GM19193 (cell line): Measurements from ENCODE around the gene TBC1D16.

ENCODE experiments used
- POLR2A ChIP-seq: IDR thresholded peaks from 4 replicates; pipeline ENCODE4 v1.6.1; 2011; ENCODE audit not compliant: insufficient read depth, insufficient read length; ENCODE audit errors: extremely low read depth

Gene TBC1D16

DNA sequence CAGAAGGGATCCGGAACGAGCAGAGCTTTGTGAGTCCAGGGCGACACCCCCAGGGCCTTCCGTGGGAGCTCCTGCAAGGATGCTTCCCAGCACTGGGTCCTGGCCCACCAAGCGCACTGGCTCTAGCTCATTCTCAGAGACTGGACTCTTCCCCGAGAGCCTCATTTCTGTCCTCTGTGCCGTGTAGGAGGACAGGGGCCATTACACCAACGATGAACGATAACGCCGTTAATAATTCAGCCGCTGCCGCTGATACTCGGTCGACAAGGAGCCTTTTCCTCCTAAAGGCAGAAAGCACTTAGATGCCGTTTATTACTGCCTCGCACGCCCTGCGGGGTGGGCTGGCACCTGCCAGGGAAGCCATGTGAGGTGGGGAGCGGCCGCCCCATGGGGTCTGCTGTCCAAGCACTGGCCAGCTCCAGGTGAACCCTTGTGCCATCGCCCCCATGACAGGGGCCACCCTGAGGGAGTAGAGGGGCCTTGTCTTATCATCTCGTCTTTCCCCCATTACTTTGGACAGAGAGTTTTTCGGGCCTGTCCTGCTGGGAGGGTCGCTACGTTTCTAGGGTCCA lies 33.5 kb downstream of the TBC1D16 start:
- no peak for TF ChIP-seq POLR2A

DNA sequence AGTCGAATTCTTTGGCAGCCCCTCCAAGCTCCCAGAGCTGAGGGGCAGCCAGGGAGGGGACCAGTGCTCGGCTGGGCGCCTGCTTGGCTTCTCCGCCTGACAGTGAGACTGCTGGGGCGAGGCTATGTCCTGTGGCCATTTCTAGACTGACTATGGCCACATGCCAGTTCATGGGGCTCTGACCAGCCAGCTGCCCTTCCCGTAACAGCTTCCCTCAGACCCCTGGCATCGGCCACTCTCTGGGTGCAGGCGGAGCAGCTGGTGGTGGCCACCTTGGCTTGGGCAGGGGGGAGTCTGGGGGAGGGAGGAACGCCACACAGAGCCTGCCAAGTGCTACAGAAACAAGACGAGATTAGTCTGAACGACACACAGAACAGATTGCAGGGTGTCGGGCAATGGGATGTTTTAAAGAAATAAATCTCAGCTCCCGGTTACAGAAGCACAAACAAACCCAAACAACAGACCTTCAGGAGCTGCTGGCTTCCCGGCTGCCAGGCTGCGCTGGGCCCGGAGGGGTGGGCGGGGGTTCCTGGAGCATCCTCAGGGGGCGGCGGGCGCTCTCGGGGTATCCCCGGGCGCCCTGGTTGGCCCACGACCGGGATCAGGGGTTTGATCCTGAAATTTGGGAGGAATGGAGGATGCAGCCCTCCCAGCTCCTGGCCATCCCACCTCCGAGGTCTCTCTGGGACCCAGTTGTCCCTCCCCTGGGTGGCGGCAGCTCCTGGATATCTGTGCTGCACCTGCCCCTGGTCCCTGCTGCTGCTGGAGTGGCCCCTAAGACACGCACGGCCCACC lies 34.5 kb downstream of the TBC1D16 start:
- no peak for TF ChIP-seq POLR2A

DNA sequence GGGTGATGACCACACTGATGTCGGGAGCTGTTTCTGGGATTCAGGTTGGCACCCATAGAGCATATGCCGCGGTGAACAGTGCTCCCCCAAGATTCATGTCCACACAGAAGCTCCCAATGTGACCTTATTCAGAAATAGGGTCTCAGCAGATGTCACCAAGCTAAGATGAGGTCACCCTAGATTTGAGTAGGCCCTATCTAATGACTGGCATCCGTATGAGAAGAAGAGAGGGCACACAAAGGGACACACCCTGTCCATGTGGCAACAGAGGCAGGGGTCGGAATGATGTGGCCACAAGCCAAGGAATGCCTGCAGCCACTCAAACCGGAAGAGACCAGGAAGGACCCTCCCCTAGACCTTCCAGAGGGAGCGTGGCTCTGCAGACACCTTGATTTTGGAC lies 35.5 kb downstream of the TBC1D16 start:
- TF ChIP-seq POLR2A, result no peak

DNA sequence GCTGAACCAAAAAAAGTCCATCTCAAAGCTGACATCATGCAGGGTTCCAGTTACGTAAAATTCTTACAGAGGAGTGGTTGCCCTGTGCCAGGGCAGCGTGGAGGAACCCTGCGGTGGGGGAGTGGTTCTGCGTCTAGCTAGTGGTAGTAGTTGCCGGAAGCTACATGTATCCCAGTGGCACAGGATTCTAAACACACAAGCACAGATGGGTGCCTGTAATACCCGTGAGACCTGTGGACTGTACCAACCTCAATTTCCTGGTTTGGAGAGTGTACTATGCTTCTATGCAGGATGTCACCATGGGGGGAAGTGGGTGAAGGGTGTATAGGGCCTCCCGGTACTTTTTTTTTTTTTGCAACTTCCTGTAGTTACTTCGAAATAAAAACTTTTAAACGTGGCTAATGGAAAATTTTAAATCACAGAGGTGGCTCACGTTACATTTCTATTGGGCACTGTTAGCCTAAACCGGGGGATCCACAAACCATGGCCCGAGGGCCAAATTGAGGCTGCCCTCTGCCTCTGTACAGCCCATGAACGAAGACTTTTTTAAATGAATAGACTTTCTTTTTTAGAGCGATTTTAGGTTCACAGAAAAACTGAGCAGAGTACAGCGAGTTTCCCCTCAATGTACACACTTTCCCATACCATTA lies 38.5 kb downstream of the TBC1D16 start:
- no peak for TF ChIP-seq POLR2A

DNA sequence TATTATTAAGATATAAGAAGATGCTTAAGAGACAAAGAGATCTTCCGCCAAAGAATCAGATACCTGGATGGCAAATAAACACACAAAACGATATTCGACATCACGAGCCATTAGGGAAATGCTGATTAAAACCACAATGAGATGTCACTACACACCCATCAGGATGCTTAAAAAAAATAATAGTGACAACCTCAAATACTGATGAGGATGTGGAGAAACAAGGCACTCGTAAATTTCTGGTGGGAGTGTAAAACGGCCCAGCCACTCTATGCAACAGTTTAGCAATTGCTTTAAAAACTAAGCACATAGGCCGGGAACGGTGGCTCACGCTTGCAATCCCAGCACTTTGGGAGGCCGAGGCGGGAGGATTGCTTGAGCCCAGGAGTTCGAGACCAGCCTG lies 39.4 kb downstream of the TBC1D16 start:
- TF ChIP-seq POLR2A, result no peak

DNA sequence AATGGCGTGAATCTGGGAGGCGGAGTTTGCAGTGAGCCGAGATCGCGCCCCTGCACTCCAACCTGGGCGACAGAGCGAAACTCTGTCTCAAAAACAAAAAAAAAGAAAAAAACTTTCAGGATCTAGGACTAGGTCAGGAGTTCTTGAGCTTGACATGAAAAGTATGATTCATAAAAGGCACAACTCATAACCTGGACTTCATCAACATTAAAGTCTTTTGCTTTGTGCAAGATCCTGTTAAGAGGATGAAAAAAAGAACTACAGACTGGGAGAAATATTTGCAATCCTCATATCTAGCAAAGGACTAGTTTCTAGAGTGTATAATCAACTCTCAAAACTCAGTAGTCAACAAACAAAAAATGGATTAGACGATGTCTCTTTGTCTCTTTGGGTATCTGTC lies 40.0 kb downstream of the TBC1D16 start:
- no peak for TF ChIP-seq POLR2A

DNA sequence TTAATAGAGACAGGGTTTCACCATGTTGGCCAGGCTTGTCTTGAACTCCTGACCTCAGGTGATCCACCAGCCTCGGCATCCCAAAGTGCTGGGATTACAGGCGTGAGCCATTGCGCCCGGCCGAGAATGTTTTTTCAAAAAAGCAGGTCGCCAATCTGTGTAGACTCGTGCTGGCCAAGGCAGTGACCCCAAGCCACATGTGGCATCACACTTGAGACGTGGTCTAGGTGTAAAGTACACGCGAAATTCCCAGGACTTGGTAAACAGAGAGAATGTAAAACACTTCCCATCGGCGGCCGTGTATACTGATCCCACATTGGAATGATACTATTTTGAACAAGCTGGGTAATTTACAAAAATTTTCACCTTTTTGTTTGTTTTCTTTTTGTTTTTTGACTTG lies 41.1 kb downstream of the TBC1D16 start:
- no peak for TF ChIP-seq POLR2A

DNA sequence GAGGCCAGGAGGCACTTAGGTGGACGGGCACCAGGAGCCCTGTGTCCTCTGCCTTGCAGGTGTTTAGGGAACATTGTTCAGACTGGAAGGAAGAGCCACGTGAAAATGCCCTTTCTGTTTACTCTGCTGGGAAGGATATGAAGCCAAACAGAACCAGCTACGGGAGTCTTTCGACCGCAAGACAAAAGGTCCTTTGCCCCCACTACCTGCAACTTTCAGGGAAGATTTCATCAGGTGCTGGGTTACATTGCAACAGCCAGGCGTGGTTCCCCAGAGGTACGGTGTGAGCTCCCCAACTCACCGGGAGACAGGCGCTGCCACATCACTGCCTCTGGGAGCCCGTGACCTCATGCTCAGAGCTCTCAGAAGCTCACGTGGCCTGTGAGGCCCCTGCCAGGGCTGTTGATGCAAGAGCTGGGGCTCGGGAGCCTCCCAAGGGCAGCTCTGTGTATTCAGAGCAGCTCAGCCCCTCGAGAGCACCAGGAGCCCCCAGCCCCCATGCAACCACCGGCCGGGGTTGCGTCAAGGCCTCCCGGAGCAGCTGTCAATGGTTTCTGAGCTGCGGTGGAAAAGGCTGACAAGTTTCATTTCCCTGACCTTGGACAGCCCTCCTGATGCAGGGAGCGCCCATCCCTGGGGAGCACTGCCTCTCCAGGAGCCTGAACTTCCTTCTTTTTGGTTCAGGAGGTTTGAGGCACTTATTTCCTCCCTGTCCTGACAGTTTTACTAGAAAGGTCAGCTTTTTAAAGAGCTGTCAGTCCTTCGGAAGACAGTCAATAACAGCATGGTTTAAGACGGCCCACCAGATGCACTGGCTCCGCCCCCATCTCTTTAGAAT lies 42.1 kb downstream of the TBC1D16 start:
- no peak for TF ChIP-seq POLR2A

DNA sequence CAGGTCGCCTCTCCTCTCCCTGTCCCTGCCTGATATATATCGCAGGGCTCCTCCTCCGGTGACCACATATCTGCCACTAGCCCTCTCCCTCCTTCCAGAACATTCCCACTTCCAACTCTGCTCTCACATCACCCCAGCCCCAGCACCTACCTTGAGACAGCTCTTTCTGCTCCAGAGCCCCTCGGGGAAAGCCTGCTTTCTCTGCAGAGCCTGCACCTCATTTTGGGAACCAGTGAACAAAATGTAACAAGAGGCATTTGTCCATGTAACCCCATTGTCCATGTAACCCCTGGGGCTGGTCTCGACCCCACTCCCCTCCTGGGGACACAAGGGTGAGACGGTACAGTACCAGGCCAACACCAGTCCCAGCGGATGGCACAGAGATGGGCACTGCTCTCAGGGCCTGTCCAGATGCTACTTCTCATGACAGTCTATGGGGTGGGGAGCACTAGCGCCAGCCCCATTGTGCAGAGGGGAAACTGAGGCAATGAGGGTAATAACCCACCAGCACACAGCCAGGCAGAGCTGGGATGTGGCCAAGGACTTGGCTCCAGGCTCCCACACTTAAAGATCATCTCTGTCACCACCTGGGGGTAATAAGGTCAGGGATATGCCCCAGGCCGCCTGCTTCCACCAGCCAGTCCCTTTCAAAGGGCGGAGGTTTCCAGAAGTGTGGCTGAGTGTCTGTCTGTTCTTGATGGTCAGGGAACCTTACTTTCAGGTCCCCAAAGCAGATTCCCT lies 42.9 kb downstream of the TBC1D16 start:
- no peak for TF ChIP-seq POLR2A

DNA sequence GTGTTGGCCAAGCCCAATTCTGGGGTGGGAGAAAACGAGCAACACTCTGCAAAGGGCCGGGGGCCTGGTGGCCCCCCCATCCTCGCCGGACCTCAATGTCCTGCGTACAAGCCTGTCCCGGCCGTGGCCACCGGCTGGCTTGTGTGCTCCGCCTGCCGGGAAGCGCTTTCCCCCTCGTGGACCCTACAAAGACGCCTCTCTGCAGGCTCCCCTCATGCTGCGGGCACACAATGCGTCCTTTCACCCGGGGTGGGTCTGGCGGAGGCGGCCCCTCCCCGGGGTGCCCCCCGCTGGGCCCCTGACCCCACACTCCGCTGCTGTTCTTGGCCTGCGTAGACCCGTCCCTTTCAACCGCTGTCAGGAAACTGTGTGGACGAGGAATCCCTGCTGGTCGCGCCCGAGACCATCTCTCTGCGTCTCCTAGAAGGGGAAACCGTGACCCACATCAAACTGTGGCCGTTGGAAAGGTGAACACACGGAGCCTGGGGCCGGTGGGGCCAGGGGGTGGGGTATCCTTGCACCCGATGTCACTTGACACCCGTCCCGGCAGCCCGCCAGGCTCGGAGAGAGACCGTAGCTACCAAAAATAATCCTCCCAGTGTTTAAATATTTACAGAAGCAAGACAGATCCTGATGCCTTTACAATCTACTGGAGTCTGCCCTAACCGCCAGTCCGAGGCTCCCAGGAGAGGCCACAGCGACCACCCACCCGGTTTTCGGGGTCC lies 43.6 kb downstream of the TBC1D16 start:
- no peak for TF ChIP-seq POLR2A

DNA sequence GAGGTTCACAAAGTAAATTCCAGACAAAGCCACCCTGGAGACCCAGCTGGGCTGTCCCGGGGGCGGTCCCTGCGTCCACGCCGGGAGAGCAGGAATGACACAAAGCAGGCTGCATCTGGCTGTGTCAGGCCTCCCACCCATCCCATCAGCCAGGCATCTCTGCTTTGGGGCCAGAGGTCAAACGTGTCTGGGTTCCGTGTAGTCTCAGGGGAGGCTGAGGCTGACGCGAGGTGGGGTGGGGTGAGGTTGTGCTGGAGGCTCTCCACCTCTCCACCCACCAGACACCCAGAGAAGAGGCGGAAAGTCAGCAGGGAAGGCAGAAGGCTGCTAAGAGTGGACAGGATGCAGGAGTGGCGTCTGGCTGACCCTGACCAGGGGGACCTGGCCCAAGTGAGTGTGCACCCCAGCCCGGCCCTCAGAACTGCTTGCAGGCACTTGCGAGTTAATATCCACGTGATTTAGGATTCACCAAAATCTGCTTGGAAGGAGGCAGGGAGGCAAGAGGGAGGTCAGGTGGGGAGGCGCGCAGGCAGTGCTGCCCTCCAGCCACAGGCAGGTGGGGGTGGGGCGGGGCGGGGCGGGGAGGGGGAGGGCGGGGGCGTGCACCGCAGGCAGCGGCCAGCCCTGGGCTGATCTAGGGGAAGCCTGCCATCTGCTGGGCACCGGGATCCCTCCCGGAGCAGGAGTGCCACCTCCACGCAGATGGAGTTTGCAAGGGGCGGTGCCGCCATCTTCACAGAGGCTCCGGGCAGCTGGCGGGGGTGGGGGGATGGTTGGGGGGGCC lies 44.3 kb downstream of the TBC1D16 start:
- no peak for TF ChIP-seq POLR2A

DNA sequence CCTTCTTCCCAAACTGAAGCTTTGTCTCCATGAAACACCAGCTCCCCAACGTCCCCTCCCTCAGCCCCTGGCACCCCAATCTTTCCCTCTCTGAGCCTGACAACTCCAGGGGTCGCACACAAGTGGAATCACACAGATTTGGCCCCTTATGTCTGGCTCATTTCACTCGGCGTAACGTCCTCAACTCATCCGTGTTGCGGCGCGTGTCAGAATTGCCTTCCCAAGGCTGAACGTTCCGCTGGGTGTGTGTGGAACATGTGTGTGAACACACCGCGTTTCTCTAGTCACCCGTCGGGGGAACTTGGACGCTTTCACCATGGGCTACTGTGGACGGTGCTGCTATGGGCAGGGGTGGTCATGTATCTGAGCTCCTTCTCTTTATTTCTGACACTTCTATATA lies 45.0 kb downstream of the TBC1D16 start:
- TF ChIP-seq POLR2A, result no peak

DNA sequence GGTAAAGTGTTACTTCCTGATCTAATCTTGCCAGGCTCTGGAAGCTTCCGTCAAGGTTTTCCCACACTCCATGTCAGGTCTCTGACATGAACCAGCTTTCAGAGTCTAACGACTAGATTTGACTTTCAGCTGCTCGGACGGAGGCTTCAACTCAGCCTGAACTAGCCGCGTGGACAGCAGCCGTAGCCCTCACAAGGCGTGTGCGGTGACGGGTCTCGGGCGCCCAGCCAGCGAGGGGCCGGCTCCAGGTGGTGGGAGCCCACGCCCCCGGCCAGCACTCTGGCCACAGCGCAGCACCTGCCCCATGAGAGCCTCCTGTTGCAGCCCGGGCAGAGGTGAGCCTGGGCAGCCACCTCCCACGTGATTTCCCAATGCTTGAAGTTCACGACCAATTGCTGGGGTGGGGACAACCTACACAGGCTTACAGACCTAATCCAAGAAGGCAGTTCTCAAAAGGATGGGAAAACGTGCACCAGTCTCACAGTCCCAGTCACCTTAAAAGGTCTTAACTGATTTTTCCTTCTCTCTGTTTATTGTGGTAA lies 45.5 kb downstream of the TBC1D16 start:
- TF ChIP-seq POLR2A, result no peak

DNA sequence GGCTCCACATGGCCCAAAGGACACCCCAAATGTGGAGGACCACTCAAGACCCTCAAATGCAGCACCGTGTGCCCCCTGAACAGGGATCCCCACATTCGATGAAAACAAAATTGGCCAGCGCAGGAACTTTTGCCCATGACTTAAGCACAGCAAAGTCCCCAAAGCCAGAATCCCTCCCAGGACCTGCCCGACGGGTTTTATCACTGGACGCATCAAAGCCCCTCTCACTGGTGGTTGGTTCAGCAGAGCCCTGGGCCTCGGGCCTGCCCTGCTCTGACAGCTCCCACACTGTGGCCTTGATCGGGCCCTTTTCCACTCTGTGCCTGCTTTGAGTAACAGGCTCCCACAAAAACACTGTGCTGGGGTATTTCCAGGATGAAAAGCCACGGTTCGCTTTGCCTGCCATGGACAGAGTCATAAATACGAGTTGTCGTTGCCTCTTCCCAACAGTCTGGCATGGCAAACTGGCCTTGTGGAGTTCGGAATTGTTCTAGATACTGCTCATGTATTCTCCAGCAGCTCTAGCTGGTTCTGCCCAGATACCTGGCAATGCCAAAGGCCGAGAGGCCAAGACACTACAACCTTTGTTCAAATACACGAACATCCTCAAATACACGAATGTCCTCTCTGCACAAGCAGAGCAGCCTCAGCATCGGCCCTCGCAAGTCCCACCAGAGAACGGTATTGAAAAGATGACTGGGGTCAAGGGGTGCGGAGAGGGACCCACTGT lies 46.4 kb downstream of the TBC1D16 start:
- no peak for TF ChIP-seq POLR2A
